WTC11 (cell line): ENCODE results near the gene HENMT1. TPM values are rescaled to one million over a fixed set of nuclear protein-coding genes. Genes with fewer than 3 reads are reported as not detected.

Experiments used
- ATAC-seq: fragments of 200-7000 bp; cut with Tn5 transposase; 2 replicates; pipeline ENCODE4 v1.10.0; 2021; ENCODE audit warnings: mild to moderate bottlenecking, moderate library complexity
- CTCF ChIA-PET: fragments of 300-600 bp; sonication (Branson Sonifier 250); formaldehyde crosslinking; loops from one replicate; lab custom pipeline; 2021; ENCODE audit warnings: antibody characterized with exemption; lab: Charles Lee
- POLR2A ChIA-PET: fragments of 350-600 bp; sonication (Branson Sonifier 250); formaldehyde crosslinking; loops from one replicate; lab custom pipeline; 2021; ENCODE audit warnings: antibody characterized with exemption; lab: Charles Lee
- DNase-seq: peaks from one replicate; pipeline ENCODE4 v3.0.0; 2021; ENCODE audit warnings: low spot score
- H3K27ac Mint-ChIP-seq: 2 replicates; pipeline ENCODE4 v1.8.0; 2021; ENCODE audit warnings: mixed read lengths
- H3K27me3 Mint-ChIP-seq: 2 replicates; pipeline ENCODE4 v1.8.0; 2021; ENCODE audit warnings: low read depth, mild to moderate bottlenecking, moderate library complexity, mixed read lengths
- H3K36me3 Mint-ChIP-seq: 2 replicates; pipeline ENCODE4 v1.8.0; 2021; ENCODE audit warnings: mixed read lengths
- H3K4me1 Mint-ChIP-seq: 2 replicates; pipeline ENCODE4 v1.8.0; 2022; ENCODE audit warnings: mixed read lengths
- H3K4me3 Mint-ChIP-seq: 2 replicates; pipeline ENCODE4 v1.8.0; 2021; ENCODE audit warnings: mild to moderate bottlenecking, moderate library complexity, mixed read lengths
- H3K9me3 Mint-ChIP-seq: 2 replicates; pipeline ENCODE4 v1.8.0; 2021; ENCODE audit warnings: mixed read lengths
- ATF1 ChIP-seq: sonication (generic); formaldehyde crosslinking; IDR thresholded peaks from 2 replicates; pipeline ENCODE4 v1.8.1; 2023; ENCODE audit warnings: mild to moderate bottlenecking, moderate library complexity, missing genetic modification reagents
- CBFB ChIP-seq: sonication (generic); formaldehyde crosslinking; IDR thresholded peaks from 2 replicates; pipeline ENCODE4 v1.8.1; 2022; ENCODE audit warnings: mild to moderate bottlenecking, low read depth, missing genetic modification reagents
- ESRRA ChIP-seq: sonication (generic); formaldehyde crosslinking; IDR thresholded peaks from 2 replicates; pipeline ENCODE4 v1.8.1; 2022; ENCODE audit warnings: mild to moderate bottlenecking, missing genetic modification reagents, borderline replicate concordance
- FOXJ3 ChIP-seq: sonication (generic); formaldehyde crosslinking; IDR thresholded peaks from 2 replicates; pipeline ENCODE4 v1.9.0; 2021; ENCODE audit warnings: missing genetic modification reagents, mild to moderate bottlenecking, borderline replicate concordance
- OVOL2 ChIP-seq: fragments of 250-450 bp; sonication (Bioruptor Pico); IDR thresholded peaks from 2 replicates; pipeline ENCODE4 v1.9.0; 2021; ENCODE audit warnings: mild to moderate bottlenecking, borderline replicate concordance
- RELA ChIP-seq: sonication (generic); formaldehyde crosslinking; IDR thresholded peaks from 2 replicates; pipeline ENCODE4 v1.8.1; 2022; ENCODE audit warnings: missing genetic modification reagents, mild to moderate bottlenecking, borderline replicate concordance
- SMAD4 ChIP-seq: sonication (generic); formaldehyde crosslinking; IDR thresholded peaks from 2 replicates; pipeline ENCODE4 v1.8.0; 2022; ENCODE audit warnings: mild to moderate bottlenecking, missing genetic modification reagents
- TEAD1 ChIP-seq: sonication (generic); formaldehyde crosslinking; IDR thresholded peaks from 2 replicates; pipeline ENCODE4 v1.8.0; 2022; ENCODE audit warnings: mild to moderate bottlenecking, missing genetic modification reagents
- ZNF138 ChIP-seq: sonication (generic); formaldehyde crosslinking; conservative IDR thresholded peaks from 2 replicates; pipeline ENCODE4 v1.8.1; 2022; ENCODE audit warnings: mild to moderate bottlenecking, moderate library complexity, missing genetic modification reagents
- ZNF219 ChIP-seq: sonication (generic); formaldehyde crosslinking; IDR thresholded peaks from 2 replicates; pipeline ENCODE4 v1.8.0; 2023; ENCODE audit warnings: missing genetic modification reagents, mild to moderate bottlenecking, borderline replicate concordance
- ZNF416 ChIP-seq: fragments of 250-450 bp; sonication (Bioruptor Pico); IDR thresholded peaks from 2 replicates; pipeline ENCODE4 v1.9.0; 2021; ENCODE audit warnings: mild to moderate bottlenecking, inconsistent platforms
- total RNA-seq: library from RNA; stranded (reverse); gene quantifications from 3 replicates; pipeline ENCODE4 v1.2.3, GENCODE V29; 2021
- TF ChIP-seq, protein P1 (sequence below): fragments of 250-450 bp; sonication (Bioruptor Pico); IDR thresholded peaks from 2 replicates; pipeline ENCODE4 v1.9.0; 2021; ENCODE audit warnings: mild to moderate bottlenecking
- TF ChIP-seq, protein P2 (sequence below): sonication (generic); formaldehyde crosslinking; IDR thresholded peaks from 2 replicates; pipeline ENCODE4 v1.8.0; 2023; ENCODE audit warnings: missing genetic modification reagents
- TF ChIP-seq, protein P3 (sequence below): sonication (generic); formaldehyde crosslinking; IDR thresholded peaks from 2 replicates; pipeline ENCODE4 v1.8.1; 2022; ENCODE audit warnings: low read depth, missing genetic modification reagents, borderline replicate concordance
- TF ChIP-seq, protein P4 (sequence below): sonication (generic); formaldehyde crosslinking; IDR thresholded peaks from 2 replicates; pipeline ENCODE4 v1.8.0; 2022; ENCODE audit warnings: missing genetic modification reagents
- TF ChIP-seq, protein P5 (sequence below): fragments of 250-450 bp; sonication (Bioruptor Pico); IDR thresholded peaks from 2 replicates; pipeline ENCODE4 v2.1.2; 2022; ENCODE audit warnings: mild to moderate bottlenecking, moderate library complexity
- TF ChIP-seq, protein P6 (sequence below): fragments of 200-600 bp; IDR thresholded peaks from 2 replicates; pipeline ENCODE4 v1.8.0; 2022; ENCODE audit warnings: antibody characterized with exemption

HENMT1 gene
- total RNA-seq, 1 experiment from 2014 or later: 4.7 TPM

DNA sequence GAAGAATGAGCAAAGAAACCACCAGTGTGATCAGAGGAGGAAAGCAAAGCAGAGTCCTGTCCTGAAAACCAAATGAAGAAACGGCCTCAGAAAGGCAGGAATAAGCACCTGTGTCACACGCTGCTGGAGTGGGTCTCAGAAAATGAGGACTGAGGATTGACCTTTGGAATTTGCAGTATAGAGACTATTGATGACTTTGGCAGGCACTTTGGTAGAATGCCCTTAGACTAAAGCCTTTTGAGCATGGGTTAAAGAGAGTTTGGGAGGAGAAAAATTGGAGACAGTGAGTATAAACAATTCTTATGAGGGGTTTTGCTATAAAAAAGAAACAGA is 43.2 kb downstream of the HENMT1 start (continued):
- TF ChIP-seq ZNF219 (CRISPR knock-in tag) (no peak), ZNF416 (no peak)
- TF ChIP-seq, all 79 proteins: peak for 0

DNA sequence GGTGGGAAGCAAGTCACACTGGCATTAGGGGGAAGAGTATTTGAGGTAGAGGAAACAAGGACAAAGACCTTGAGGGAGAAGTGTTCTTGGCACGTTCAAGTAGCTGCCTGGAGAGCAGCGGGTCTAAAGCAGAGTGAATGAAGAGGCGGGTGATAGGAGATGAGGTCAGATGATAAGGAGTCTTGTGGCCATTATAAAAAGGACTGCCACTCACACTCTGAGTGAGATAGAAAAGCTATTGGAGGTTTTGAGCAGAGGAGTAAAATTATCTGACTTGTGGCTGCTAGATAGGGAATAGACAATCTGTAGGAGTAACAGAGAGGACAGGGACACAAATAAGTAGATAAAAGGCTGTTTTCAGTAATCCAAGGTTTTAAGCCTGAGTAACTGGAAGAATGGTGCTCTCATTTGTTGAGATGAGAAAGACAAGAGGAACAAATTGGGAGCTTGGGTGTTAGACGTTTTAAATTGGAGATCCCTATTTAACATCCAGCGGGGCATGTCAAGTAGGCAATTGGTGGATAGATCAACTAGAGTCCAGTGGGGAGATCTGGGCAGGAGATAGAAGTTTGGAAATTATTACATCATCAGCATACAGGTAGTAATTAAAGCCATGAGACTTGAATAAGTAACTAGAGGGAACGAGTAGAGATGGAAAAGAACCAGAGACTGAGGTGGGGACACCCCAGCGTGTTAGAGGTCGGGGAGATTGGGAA is 43.7 kb downstream of the HENMT1 start:
- ATAC-seq (no peak), DNase-seq (no peak)
- POLR2A ChIA-PET: no interaction called here
- H3K36me3 Mint-ChIP-seq: peaks cover 15% of the 10 kb centered on the region; the same call in 1 of the 2 replicates
- no peak overlapping the region for H3K27ac Mint-ChIP-seq
- H3K4me3 Mint-ChIP-seq: no peak overlapping the region
- H3K27me3 Mint-ChIP-seq: no peaks in the 10 kb centered on the region
- no peaks in the 10 kb centered on the region for H3K9me3 Mint-ChIP-seq
- TF ChIP-seq, protein P1, sequence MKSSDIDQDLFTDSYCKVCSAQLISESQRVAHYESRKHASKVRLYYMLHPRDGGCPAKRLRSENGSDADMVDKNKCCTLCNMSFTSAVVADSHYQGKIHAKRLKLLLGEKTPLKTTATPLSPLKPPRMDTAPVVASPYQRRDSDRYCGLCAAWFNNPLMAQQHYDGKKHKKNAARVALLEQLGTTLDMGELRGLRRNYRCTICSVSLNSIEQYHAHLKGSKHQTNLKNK (CRISPR knock-in tag): no peak
- TF ChIP-seq ESRRA (CRISPR knock-in tag): no peak
- no peak for TF ChIP-seq ATF1
- TF ChIP-seq, protein P2, sequence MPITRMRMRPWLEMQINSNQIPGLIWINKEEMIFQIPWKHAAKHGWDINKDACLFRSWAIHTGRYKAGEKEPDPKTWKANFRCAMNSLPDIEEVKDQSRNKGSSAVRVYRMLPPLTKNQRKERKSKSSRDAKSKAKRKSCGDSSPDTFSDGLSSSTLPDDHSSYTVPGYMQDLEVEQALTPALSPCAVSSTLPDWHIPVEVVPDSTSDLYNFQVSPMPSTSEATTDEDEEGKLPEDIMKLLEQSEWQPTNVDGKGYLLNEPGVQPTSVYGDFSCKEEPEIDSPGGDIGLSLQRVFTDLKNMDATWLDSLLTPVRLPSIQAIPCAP: no peak
- TF ChIP-seq, protein P3, sequence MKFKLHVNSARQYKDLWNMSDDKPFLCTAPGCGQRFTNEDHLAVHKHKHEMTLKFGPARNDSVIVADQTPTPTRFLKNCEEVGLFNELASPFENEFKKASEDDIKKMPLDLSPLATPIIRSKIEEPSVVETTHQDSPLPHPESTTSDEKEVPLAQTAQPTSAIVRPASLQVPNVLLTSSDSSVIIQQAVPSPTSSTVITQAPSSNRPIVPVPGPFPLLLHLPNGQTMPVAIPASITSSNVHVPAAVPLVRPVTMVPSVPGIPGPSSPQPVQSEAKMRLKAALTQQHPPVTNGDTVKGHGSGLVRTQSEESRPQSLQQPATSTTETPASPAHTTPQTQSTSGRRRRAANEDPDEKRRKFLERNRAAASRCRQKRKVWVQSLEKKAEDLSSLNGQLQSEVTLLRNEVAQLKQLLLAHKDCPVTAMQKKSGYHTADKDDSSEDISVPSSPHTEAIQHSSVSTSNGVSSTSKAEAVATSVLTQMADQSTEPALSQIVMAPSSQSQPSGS (CRISPR knock-in tag): no peak
- TF ChIP-seq, protein P4, sequence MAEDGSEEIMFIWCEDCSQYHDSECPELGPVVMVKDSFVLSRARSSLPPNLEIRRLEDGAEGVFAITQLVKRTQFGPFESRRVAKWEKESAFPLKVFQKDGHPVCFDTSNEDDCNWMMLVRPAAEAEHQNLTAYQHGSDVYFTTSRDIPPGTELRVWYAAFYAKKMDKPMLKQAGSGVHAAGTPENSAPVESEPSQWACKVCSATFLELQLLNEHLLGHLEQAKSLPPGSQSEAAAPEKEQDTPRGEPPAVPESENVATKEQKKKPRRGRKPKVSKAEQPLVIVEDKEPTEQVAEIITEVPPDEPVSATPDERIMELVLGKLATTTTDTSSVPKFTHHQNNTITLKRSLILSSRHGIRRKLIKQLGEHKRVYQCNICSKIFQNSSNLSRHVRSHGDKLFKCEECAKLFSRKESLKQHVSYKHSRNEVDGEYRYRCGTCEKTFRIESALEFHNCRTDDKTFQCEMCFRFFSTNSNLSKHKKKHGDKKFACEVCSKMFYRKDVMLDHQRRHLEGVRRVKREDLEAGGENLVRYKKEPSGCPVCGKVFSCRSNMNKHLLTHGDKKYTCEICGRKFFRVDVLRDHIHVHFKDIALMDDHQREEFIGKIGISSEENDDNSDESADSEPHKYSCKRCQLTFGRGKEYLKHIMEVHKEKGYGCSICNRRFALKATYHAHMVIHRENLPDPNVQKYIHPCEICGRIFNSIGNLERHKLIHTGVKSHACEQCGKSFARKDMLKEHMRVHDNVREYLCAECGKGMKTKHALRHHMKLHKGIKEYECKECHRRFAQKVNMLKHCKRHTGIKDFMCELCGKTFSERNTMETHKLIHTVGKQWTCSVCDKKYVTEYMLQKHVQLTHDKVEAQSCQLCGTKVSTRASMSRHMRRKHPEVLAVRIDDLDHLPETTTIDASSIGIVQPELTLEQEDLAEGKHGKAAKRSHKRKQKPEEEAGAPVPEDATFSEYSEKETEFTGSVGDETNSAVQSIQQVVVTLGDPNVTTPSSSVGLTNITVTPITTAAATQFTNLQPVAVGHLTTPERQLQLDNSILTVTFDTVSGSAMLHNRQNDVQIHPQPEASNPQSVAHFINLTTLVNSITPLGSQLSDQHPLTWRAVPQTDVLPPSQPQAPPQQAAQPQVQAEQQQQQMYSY: no peak
- no peak for TF ChIP-seq OVOL2
- TF ChIP-seq ZNF138 (CRISPR knock-in tag): no peak
- TF ChIP-seq ZNF416: no peak
- no peak for TF ChIP-seq FOXJ3
- no peak for TF ChIP-seq RELA (CRISPR knock-in tag)
- no peak for TF ChIP-seq CBFB (CRISPR knock-in tag)
- TF ChIP-seq SMAD4: no peak
- no peak for TF ChIP-seq TEAD1 (CRISPR knock-in tag)
- TF ChIP-seq, protein P5, sequence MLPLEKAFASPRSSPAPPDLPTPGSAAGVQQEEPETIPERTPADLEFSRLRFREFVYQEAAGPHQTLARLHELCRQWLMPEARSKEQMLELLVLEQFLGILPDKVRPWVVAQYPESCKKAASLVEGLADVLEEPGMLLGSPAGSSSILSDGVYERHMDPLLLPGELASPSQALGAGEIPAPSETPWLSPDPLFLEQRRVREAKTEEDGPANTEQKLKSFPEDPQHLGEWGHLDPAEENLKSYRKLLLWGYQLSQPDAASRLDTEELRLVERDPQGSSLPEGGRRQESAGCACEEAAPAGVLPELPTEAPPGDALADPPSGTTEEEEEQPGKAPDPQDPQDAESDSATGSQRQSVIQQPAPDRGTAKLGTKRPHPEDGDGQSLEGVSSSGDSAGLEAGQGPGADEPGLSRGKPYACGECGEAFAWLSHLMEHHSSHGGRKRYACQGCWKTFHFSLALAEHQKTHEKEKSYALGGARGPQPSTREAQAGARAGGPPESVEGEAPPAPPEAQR: no peak
- TF ChIP-seq, protein P6, sequence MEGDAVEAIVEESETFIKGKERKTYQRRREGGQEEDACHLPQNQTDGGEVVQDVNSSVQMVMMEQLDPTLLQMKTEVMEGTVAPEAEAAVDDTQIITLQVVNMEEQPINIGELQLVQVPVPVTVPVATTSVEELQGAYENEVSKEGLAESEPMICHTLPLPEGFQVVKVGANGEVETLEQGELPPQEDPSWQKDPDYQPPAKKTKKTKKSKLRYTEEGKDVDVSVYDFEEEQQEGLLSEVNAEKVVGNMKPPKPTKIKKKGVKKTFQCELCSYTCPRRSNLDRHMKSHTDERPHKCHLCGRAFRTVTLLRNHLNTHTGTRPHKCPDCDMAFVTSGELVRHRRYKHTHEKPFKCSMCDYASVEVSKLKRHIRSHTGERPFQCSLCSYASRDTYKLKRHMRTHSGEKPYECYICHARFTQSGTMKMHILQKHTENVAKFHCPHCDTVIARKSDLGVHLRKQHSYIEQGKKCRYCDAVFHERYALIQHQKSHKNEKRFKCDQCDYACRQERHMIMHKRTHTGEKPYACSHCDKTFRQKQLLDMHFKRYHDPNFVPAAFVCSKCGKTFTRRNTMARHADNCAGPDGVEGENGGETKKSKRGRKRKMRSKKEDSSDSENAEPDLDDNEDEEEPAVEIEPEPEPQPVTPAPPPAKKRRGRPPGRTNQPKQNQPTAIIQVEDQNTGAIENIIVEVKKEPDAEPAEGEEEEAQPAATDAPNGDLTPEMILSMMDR: no peak
- CTCF ChIA-PET: no interaction called here
- no peaks in the 10 kb centered on the region for H3K4me1 Mint-ChIP-seq
